Measurements from ENCODE around the gene FLRT2. TPM values are rescaled to one million over a fixed set of nuclear protein-coding genes. Genes with fewer than 3 reads are reported as not detected.

Gene FLRT2
- total RNA-seq, 2 donors from 2014 or later: 6.8 to 59.1 TPM

GRCh38 chr14:85686908-85687307 lies 157.0 kb downstream of the FLRT2 start:
- H3K4me1 ChIP-seq (replicated peaks): no peaks in the 10 kb centered on the region
- no peaks in the 10 kb centered on the region for H3K27me3 ChIP-seq (replicated peaks; ENCODE audit: insufficient read depth)
- no peak for DNase-seq (ENCODE audit: low spot score)
- WGBS: 16% methylated on average over 1 of the region's 1 CpG
- H3K27ac ChIP-seq: no peak overlapping the region
- no peaks in the 10 kb centered on the region for H3K36me3 ChIP-seq
- intact Hi-C loops (cut with DNase I): no loop called here
- H3K9me3 ChIP-seq: no peaks in the 10 kb centered on the region
- no peak overlapping the region for H3K4me3 ChIP-seq
- TF ChIP-seq POLR2AphosphoS5 (IDR thresholded peaks at IDR 0.05): no peak
- no peak for TF ChIP-seq CTCF (IDR thresholded peaks at IDR 0.05)
- TF ChIP-seq POLR2A (IDR thresholded peaks at IDR 0.05): no peak

- TF ChIP-seq CTCF (IDR thresholded peaks at IDR 0.05) (no peak), POLR2A (IDR thresholded peaks at IDR 0.05) (no peak), POLR2AphosphoS5 (IDR thresholded peaks at IDR 0.05) (no peak)
- H3K9me3 ChIP-seq: no peaks in the 10 kb centered on the region
- no peaks in the 10 kb centered on the region for H3K4me1 ChIP-seq (replicated peaks)
- no peak for DNase-seq (ENCODE audit: low spot score)
- no peaks in the 10 kb centered on the region for H3K27me3 ChIP-seq (replicated peaks; ENCODE audit: insufficient read depth)
- no peaks in the 10 kb centered on the region for H3K36me3 ChIP-seq
- no peak overlapping the region for H3K27ac ChIP-seq
- H3K4me3 ChIP-seq: no peak overlapping the region
- 54% methylated on average over 1 of the region's 1 CpG for WGBS
- intact Hi-C loops (cut with DNase I): no loop called here
Measured at GRCh38 chr14:85687456-85687855, 157.5 kb downstream of the FLRT2 start.

- Histone ChIP-seq H3K4me1 (replicated peaks) (no peaks in the 10 kb centered on the region), H3K36me3 (no peaks in the 10 kb centered on the region), H3K9me3 (no peaks in the 10 kb centered on the region), H3K4me3 (no peak overlapping the region), H3K27me3 (replicated peaks; ENCODE audit: insufficient read depth) (no peaks in the 10 kb centered on the region), H3K27ac (no peak overlapping the region)
- no peak for DNase-seq (ENCODE audit: low spot score)
- TF ChIP-seq CTCF (IDR thresholded peaks at IDR 0.05): no peak
- TF ChIP-seq POLR2A (IDR thresholded peaks at IDR 0.05): no peak
- TF ChIP-seq POLR2AphosphoS5 (IDR thresholded peaks at IDR 0.05): no peak
- intact Hi-C loops (cut with DNase I): no loop called here
- 97% methylated on average over 1 of the region's 1 CpG for WGBS
Measured at GRCh38 chr14:85688006-85688405, 158.1 kb downstream of the FLRT2 start.

GRCh38 chr14:85695300-85695699 lies 165.4 kb downstream of the FLRT2 start:
- TF ChIP-seq POLR2A (IDR thresholded peaks at IDR 0.05) (no peak), CTCF (IDR thresholded peaks at IDR 0.05) (no peak), POLR2AphosphoS5 (IDR thresholded peaks at IDR 0.05) (no peak)
- no peaks in the 10 kb centered on the region for H3K36me3 ChIP-seq
- WGBS: 89% methylated on average over 2 of the region's 2 CpGs

GRCh38 chr14:85701116-85701515 lies 171.2 kb downstream of the FLRT2 start:
- no peaks in the 10 kb centered on the region for H3K27me3 ChIP-seq (replicated peaks; ENCODE audit: insufficient read depth)
- 83% methylated on average over 6 of the region's 6 CpGs for WGBS
- no peaks in the 10 kb centered on the region for H3K4me1 ChIP-seq (replicated peaks)
- no peaks in the 10 kb centered on the region for H3K9me3 ChIP-seq
- no peaks in the 10 kb centered on the region for H3K36me3 ChIP-seq
- H3K27ac ChIP-seq: no peak overlapping the region
- intact Hi-C loops (cut with DNase I): no loop called here
- DNase-seq (ENCODE audit: low spot score): no peak
- no peak overlapping the region for H3K4me3 ChIP-seq
- TF ChIP-seq POLR2AphosphoS5 (IDR thresholded peaks at IDR 0.05): no peak
- TF ChIP-seq POLR2A (IDR thresholded peaks at IDR 0.05): no peak
- TF ChIP-seq CTCF (IDR thresholded peaks at IDR 0.05): no peak

More at GRCh38 chr14:85695300-85695699, 165.4 kb downstream of the FLRT2 start:
- no peak for DNase-seq (ENCODE audit: low spot score)
- H3K9me3 ChIP-seq: no peaks in the 10 kb centered on the region
- intact Hi-C loops (cut with DNase I): no loop called here
- H3K4me3 ChIP-seq: no peak overlapping the region
- H3K27me3 ChIP-seq (replicated peaks; ENCODE audit: insufficient read depth): no peaks in the 10 kb centered on the region
- no peaks in the 10 kb centered on the region for H3K4me1 ChIP-seq (replicated peaks)
- H3K27ac ChIP-seq: no peak overlapping the region
